GM18502 (cell line): ENCODE results near the gene DMRTA1.
"Not testable (repeated sequence)": the region's sequence is repeated elsewhere in the genome, so short reads cannot be mapped to it uniquely, and the experiment has no call there.

ENCODE experiments used
- ATAC-seq: cut with Tn5 transposase; IDR thresholded peaks from one replicate; pipeline ENCODE4 v1.9.1; 2021; ENCODE audit warnings: mild to moderate bottlenecking; ENCODE audit not compliant: unreplicated experiment, poor library complexity

The DMRTA1 gene

GRCh38 chr9:22446589-22446949, at the start of gene DMRTA1:
Gene DMRTA1 (plus strand): TSS chr9:22446824. CDS start chr9:22447066, 242 bp downstream.
- peak; percentile 40 for ATAC-seq

- no peak for ATAC-seq
Measured at GRCh38 chr9:22401671-22402070, 45.0 kb upstream of the DMRTA1 start.

- ATAC-seq: no peak
Measured at GRCh38 chr9:22405869-22406659, 40.6 kb upstream of the DMRTA1 start.

- ATAC-seq: no peak
Measured at GRCh38 chr9:22413884-22414283, 32.7 kb upstream of the DMRTA1 start.

GRCh38 chr9:22415941-22416691, 30.5 kb upstream of the DMRTA1 start:
- no peak for ATAC-seq

- ATAC-seq: no peak
Measured at GRCh38 chr9:22416692-22417060, 29.9 kb upstream of the DMRTA1 start.

- ATAC-seq: no peak
Measured at GRCh38 chr9:22423566-22423965, 23.1 kb upstream of the DMRTA1 start.

GRCh38 chr9:22424616-22425015, 22.0 kb upstream of the DMRTA1 start:
- ATAC-seq: no peak

- no peak for ATAC-seq
Measured at GRCh38 chr9:22425551-22425950, 21.1 kb upstream of the DMRTA1 start.

GRCh38 chr9:22427226-22427880, 19.3 kb upstream of the DMRTA1 start:
- ATAC-seq: no peak

- no peak for ATAC-seq
Measured at GRCh38 chr9:22433691-22434090, 12.9 kb upstream of the DMRTA1 start.

GRCh38 chr9:22435252-22435651, 11.4 kb upstream of the DMRTA1 start:
- not testable (repeated sequence) for ATAC-seq

- not testable (repeated sequence) for ATAC-seq
Measured at GRCh38 chr9:22437461-22438067, 9.1 kb upstream of the DMRTA1 start.

GRCh38 chr9:22440841-22441240, 5.8 kb upstream of the DMRTA1 start:
- ATAC-seq: no peak

- ATAC-seq: peak; percentile 83
Measured at GRCh38 chr9:22446950-22447617, 460 bp downstream of the DMRTA1 start.

GRCh38 chr9:22447618-22448305, 1.1 kb downstream of the DMRTA1 start:
- ATAC-seq: no peak

- no peak for ATAC-seq
Measured at GRCh38 chr9:22449719-22450118, 3.1 kb downstream of the DMRTA1 start.

- peak; percentile 76 for ATAC-seq
Measured at GRCh38 chr9:22452415-22453010, 5.9 kb downstream of the DMRTA1 start.

- ATAC-seq: no peak
Measured at GRCh38 chr9:22454016-22454415, 7.4 kb downstream of the DMRTA1 start.
